ENCODE measurements around the gene LMX1B.

- TF ChIP-seq CTCF (IDR thresholded peaks at IDR 0.05; ENCODE audit: insufficient read depth, low read length) (no peak), POLR2AphosphoS5 (IDR thresholded peaks at IDR 0.05; ENCODE audit: low read depth) (no peak), REST (IDR thresholded peaks at IDR 0.05; ENCODE audit: insufficient replicate concordance, low read depth) (no peak), GABPA (IDR thresholded peaks at IDR 0.05; ENCODE audit: low read depth) (no peak)
Measured at GRCh38 chr9:126582427-126582826, 31.3 kb upstream of the LMX1B start.
